Neural cell (in vitro differentiated cells): ENCODE results near the gene ERG28. TPM values are rescaled to one million over a fixed set of nuclear protein-coding genes. Genes with fewer than 3 reads are reported as not detected.

Experiments used
- H2AFZ ChIP-seq: fragments of 200-600, 300-800 bp; sonication (generic), shearing (Covaris generic); 2 replicates; pipeline ENCODE4 v1.6.0; 2014; ENCODE audit warnings: low read depth, mild to moderate bottlenecking, antibody characterized with exemption, low read length, moderate library complexity
- H3F3A ChIP-seq: fragments of 200-600 bp; shearing (Covaris generic); 2 replicates; pipeline ENCODE4 v1.6.1; 2016; ENCODE audit warnings: mild to moderate bottlenecking, moderate library complexity, mixed read lengths, antibody characterized with exemption, low read length; ENCODE audit not compliant: insufficient read depth, poor library complexity, severe bottlenecking
- H3K27ac ChIP-seq: fragments of 200-600, 300-800 bp; sonication (generic), shearing (Covaris generic); 2 replicates; pipeline ENCODE4 v1.5.1; 2014; ENCODE audit warnings: mild to moderate bottlenecking, low read length, moderate library complexity
- H3K27me3 ChIP-seq: fragments of 300-800, 200-600 bp; sonication (generic), shearing (Covaris generic); 2 replicates; pipeline ENCODE4 v1.6.0; 2014; ENCODE audit warnings: mild to moderate bottlenecking, low read depth, low read length, moderate library complexity; ENCODE audit not compliant: insufficient read depth
- H3K36me3 ChIP-seq: fragments of 300-800, 200-600 bp; sonication (generic), shearing (Covaris generic); 2 replicates; pipeline ENCODE4 v1.5.1; 2014; ENCODE audit warnings: mild to moderate bottlenecking, antibody characterized with exemption, low read length, moderate library complexity; ENCODE audit not compliant: insufficient read depth
- H3K4me2 ChIP-seq: fragments of 300-800, 200-600 bp; sonication (generic), shearing (Covaris generic); 2 replicates; pipeline ENCODE4 v1.6.0; 2014; ENCODE audit warnings: mild to moderate bottlenecking, low read length
- H3K4me3 ChIP-seq: fragments of 300-800, 200-600 bp; sonication (generic), shearing (Covaris generic); 2 replicates; pipeline ENCODE4 v1.5.1; 2014; ENCODE audit warnings: mild to moderate bottlenecking, low read length, moderate library complexity
- H3K79me2 ChIP-seq: fragments of 200-600 bp; shearing (Covaris generic); replicated peaks from 2 replicates; pipeline ENCODE4 v1.6.0; 2014; ENCODE audit warnings: mild to moderate bottlenecking, low read length, moderate library complexity; ENCODE audit not compliant: insufficient read depth
- H3K9ac ChIP-seq: fragments of 300-800, 200-600 bp; sonication (generic), shearing (Covaris generic); 2 replicates; pipeline ENCODE4 v1.6.1; 2016; ENCODE audit warnings: mild to moderate bottlenecking, low read length, mixed read lengths
- H3K9me2 ChIP-seq: fragments of 200-600 bp; shearing (Covaris generic); 2 replicates; pipeline ENCODE4 v1.6.1; 2016; ENCODE audit warnings: mild to moderate bottlenecking, low read length, mixed read lengths; ENCODE audit not compliant: insufficient read depth
- H3K9me3 ChIP-seq: fragments of 200-600, 300-800 bp; sonication (generic), shearing (Covaris generic); 2 replicates; pipeline ENCODE4 v1.6.1; 2016; ENCODE audit warnings: mild to moderate bottlenecking, mixed run types, low read length, moderate library complexity, mixed read lengths
- H4K20me1 ChIP-seq: fragments of 200-600 bp; shearing (Covaris generic); 2 replicates; pipeline ENCODE4 v1.6.1; 2016; ENCODE audit warnings: mild to moderate bottlenecking, mixed run types; ENCODE audit not compliant: insufficient read depth
- CTCF ChIP-seq: fragments of 450-650 bp; IDR thresholded peaks from 2 replicates; pipeline ENCODE4 v1.5.1; 2014; ENCODE audit warnings: antibody characterized with exemption, mild to moderate bottlenecking, moderate library complexity; ENCODE audit not compliant: poor library complexity, severe bottlenecking
- EZH2 ChIP-seq: fragments of 200-600, 300-800 bp; shearing (Covaris generic), sonication (generic); IDR thresholded peaks from 2 replicates; pipeline ENCODE4 v1.6.1; 2014; ENCODE audit warnings: antibody characterized with exemption, low read length, borderline replicate concordance, mild to moderate bottlenecking; ENCODE audit not compliant: insufficient read depth, poor library complexity, severe bottlenecking
- MXI1 ChIP-seq: fragments of 450-650 bp; conservative IDR thresholded peaks from 2 replicates; pipeline ENCODE4 v1.6.1; 2014; ENCODE audit warnings: antibody characterized with exemption, mild to moderate bottlenecking; ENCODE audit not compliant: poor library complexity, severe bottlenecking
- RAD21 ChIP-seq: fragments of 450-650 bp; conservative IDR thresholded peaks from 2 replicates; pipeline ENCODE4 v1.6.1; 2014; ENCODE audit warnings: antibody characterized with exemption, mild to moderate bottlenecking, moderate library complexity
- REST ChIP-seq: IDR thresholded peaks from 2 replicates; pipeline ENCODE4 v1.6.1; 2012; ENCODE audit warnings: borderline replicate concordance
- SMC3 ChIP-seq: fragments of 450-650 bp; conservative IDR thresholded peaks from 2 replicates; pipeline ENCODE4 v1.6.1; 2014; ENCODE audit warnings: antibody characterized with exemption, mild to moderate bottlenecking, moderate library complexity; ENCODE audit not compliant: poor library complexity
- TAF1 ChIP-seq: IDR thresholded peaks from 2 replicates; pipeline ENCODE4 v1.6.1; 2012; ENCODE audit warnings: low read depth
- polyA plus RNA-seq: library from polyadenylated mRNA; depleted of rRNA; stranded (reverse); fragments of >200 nt; gene quantifications from 2 replicates; pipeline ENCODE4 v1.2.3, GENCODE V29; 2014

The ERG28 gene
- polyA plus RNA-seq, 1 donor from 2014 or later, result 23.4 TPM

- H3K79me2 ChIP-seq, result no peaks in the 10 kb centered on the region
- H2AFZ ChIP-seq, result no peak overlapping the region
- no peaks in the 10 kb centered on the region for H4K20me1 ChIP-seq
- no peaks in the 10 kb centered on the region for H3K9me3 ChIP-seq
- H3K36me3 ChIP-seq, result no peaks in the 10 kb centered on the region
- no peaks in the 10 kb centered on the region for H3K27me3 ChIP-seq
- H3K4me3 ChIP-seq, result no peak overlapping the region
- TF ChIP-seq RAD21 (no peak), MXI1 (no peak), TAF1 (no peak), SMC3 (no peak), EZH2 (no peak), CTCF (no peak)
- H3K27ac ChIP-seq, result no peak overlapping the region
- H3K9ac ChIP-seq, result no peak overlapping the region
- H3F3A ChIP-seq, result no peaks in the 10 kb centered on the region
- H3K4me2 ChIP-seq, result no peak overlapping the region
- H3K9me2 ChIP-seq, result no peaks in the 10 kb centered on the region
These were observed 11.3 kb downstream of the ERG28 start for GRCh38 chr14:75649337-75649736.

GRCh38 chr14:75648066-75648838 is 12.4 kb downstream of the ERG28 start:
- H3K36me3 ChIP-seq, result no peaks in the 10 kb centered on the region

More at GRCh38 chr14:75648066-75648838, 12.4 kb downstream of the ERG28 start:
- no peak overlapping the region for H3K27ac ChIP-seq
- H3K9ac ChIP-seq, result no peak overlapping the region
- no peaks in the 10 kb centered on the region for H4K20me1 ChIP-seq
- no peak overlapping the region for H3K4me2 ChIP-seq
- no peak overlapping the region for H3K4me3 ChIP-seq
- no peaks in the 10 kb centered on the region for H3K9me3 ChIP-seq
- H3K79me2 ChIP-seq, result no peaks in the 10 kb centered on the region
- H3K9me2 ChIP-seq, result no peaks in the 10 kb centered on the region
- no peaks in the 10 kb centered on the region for H3F3A ChIP-seq
- H3K27me3 ChIP-seq, result no peaks in the 10 kb centered on the region
- no peak overlapping the region for H2AFZ ChIP-seq
- TF ChIP-seq TAF1 (no peak), EZH2 (no peak), RAD21 (no peak), REST (no peak), MXI1 (no peak), SMC3 (no peak)
